Activated T-cell treated with anti-CD3 and anti-CD28 coated beads, Interleukin-2, amount 50 U/mL, for 4 hours (primary cell): ENCODE measurements around the gene MIOS. TPM values are rescaled to one million over a fixed set of nuclear protein-coding genes. Genes with fewer than 3 reads are reported as not detected.

Experiments
- ATAC-seq, 2 donors: fragments of 200-7000 bp; cut with Tn5 transposase; one replicate each; pipeline ENCODE4 v1.10.0; 2021
- DNase-seq: peaks from one replicate; pipeline ENCODE4 v3.0.0-alpha.2; 2020
- H3K27me3 Mint-ChIP-seq: one replicate; pipeline ENCODE4 v1.8.0; 2021; ENCODE audit warnings: low read depth, mixed read lengths
- H3K36me3 Mint-ChIP-seq: one replicate; pipeline ENCODE4 v1.8.0; 2022; ENCODE audit warnings: mixed read lengths; ENCODE audit not compliant: insufficient read depth
- H3K4me1 Mint-ChIP-seq: one replicate; pipeline ENCODE4 v1.8.0; 2021; ENCODE audit warnings: low read depth, mixed read lengths
- H3K4me3 Mint-ChIP-seq: one replicate; pipeline ENCODE4 v1.8.0; 2021; ENCODE audit warnings: mild to moderate bottlenecking, moderate library complexity, mixed read lengths
- H3K9me3 Mint-ChIP-seq: one replicate; pipeline ENCODE4 v1.8.0; 2021; ENCODE audit warnings: mixed read lengths
- total RNA-seq, 3 donors: library from RNA; stranded (reverse); gene quantifications; one replicate each; pipeline ENCODE4 v1.2.1, GENCODE V29; 2021

MIOS gene
- total RNA-seq, 3 donors from 2014 or later = 33.9 to 41.5 (median 37.5) TPM

- H3K27me3 Mint-ChIP-seq = no peaks in the 10 kb centered on the region
- DNase-seq (no peak), ATAC-seq (no peak)
- H3K4me3 Mint-ChIP-seq = no peak overlapping the region
- no peaks in the 10 kb centered on the region for H3K9me3 Mint-ChIP-seq
- H3K4me1 Mint-ChIP-seq = peaks cover 21% of the 10 kb centered on the region
- H3K36me3 Mint-ChIP-seq = peaks cover 5% of the 10 kb centered on the region
These were observed 2.3 kb upstream of the MIOS start for GRCh38 chr7:7564323-7564780.

- Mint-ChIP-seq H3K36me3 (peaks cover 10% of the 10 kb centered on the region), H3K4me3 (no peak overlapping the region), H3K4me1 (peaks cover 29% of the 10 kb centered on the region), H3K9me3 (no peaks in the 10 kb centered on the region), H3K27me3 (no peaks in the 10 kb centered on the region)
- ATAC-seq = peak; percentile 5 to 19
- no peak for DNase-seq
These were observed 1.5 kb upstream of the MIOS start for GRCh38 chr7:7565018-7565680.

GRCh38 chr7:7565746-7566650, 686 bp upstream of the MIOS start:
- no peaks in the 10 kb centered on the region for H3K27me3 Mint-ChIP-seq
- H3K36me3 Mint-ChIP-seq = peaks cover 11% of the 10 kb centered on the region
- DNase-seq = no peak
- no peak overlapping the region for H3K4me3 Mint-ChIP-seq
- H3K4me1 Mint-ChIP-seq = peaks cover 37% of the 10 kb centered on the region
- no peaks in the 10 kb centered on the region for H3K9me3 Mint-ChIP-seq
- peak in 1 of 2 donors; percentile 1 for ATAC-seq

- H3K4me1 Mint-ChIP-seq = peaks cover 43% of the 10 kb centered on the region
- DNase-seq (no peak), ATAC-seq (no peak)
- H3K9me3 Mint-ChIP-seq = no peaks in the 10 kb centered on the region
- no peaks in the 10 kb centered on the region for H3K27me3 Mint-ChIP-seq
- H3K4me3 Mint-ChIP-seq = peak overlapping the region; percentile 84
- peaks cover 16% of the 10 kb centered on the region for H3K36me3 Mint-ChIP-seq
These were observed 1.3 kb downstream of the MIOS start for GRCh38 chr7:7567898-7568531.

GRCh38 chr7:7568553-7568952, 1.9 kb downstream of the MIOS start:
- ATAC-seq = no peak

GRCh38 chr7:7569081-7569527, 2.4 kb downstream of the MIOS start:
- DNase-seq (no peak), ATAC-seq (no peak)
- H3K4me3 Mint-ChIP-seq = peak overlapping the region; percentile 84
- no peaks in the 10 kb centered on the region for H3K27me3 Mint-ChIP-seq
- peaks cover 21% of the 10 kb centered on the region for H3K36me3 Mint-ChIP-seq
- H3K9me3 Mint-ChIP-seq = no peaks in the 10 kb centered on the region
- peaks cover 44% of the 10 kb centered on the region for H3K4me1 Mint-ChIP-seq

More at GRCh38 chr7:7568553-7568952, 1.9 kb downstream of the MIOS start:
- H3K4me1 Mint-ChIP-seq = peaks cover 44% of the 10 kb centered on the region
- no peaks in the 10 kb centered on the region for H3K27me3 Mint-ChIP-seq
- no peak for DNase-seq
- H3K9me3 Mint-ChIP-seq = no peaks in the 10 kb centered on the region
- peaks cover 18% of the 10 kb centered on the region for H3K36me3 Mint-ChIP-seq
- peak overlapping the region; percentile 84 for H3K4me3 Mint-ChIP-seq

- ATAC-seq (no peak), DNase-seq (no peak)
- Mint-ChIP-seq H3K36me3 (peaks cover 25% of the 10 kb centered on the region), H3K4me1 (peaks cover 44% of the 10 kb centered on the region), H3K9me3 (no peaks in the 10 kb centered on the region), H3K4me3 (peak overlapping the region; percentile 84), H3K27me3 (no peaks in the 10 kb centered on the region)
These were observed 2.9 kb downstream of the MIOS start for GRCh38 chr7:7569615-7570014.

- no peak for DNase-seq
- Mint-ChIP-seq H3K27me3 (no peaks in the 10 kb centered on the region), H3K36me3 (peaks cover 25% of the 10 kb centered on the region), H3K4me3 (no peak overlapping the region), H3K9me3 (no peaks in the 10 kb centered on the region), H3K4me1 (peaks cover 44% of the 10 kb centered on the region)
- ATAC-seq = no peak
These were observed 3.9 kb downstream of the MIOS start for GRCh38 chr7:7570584-7570983.

GRCh38 chr7:7573701-7574100, 7.0 kb downstream of the MIOS start:
- H3K4me3 Mint-ChIP-seq = no peak overlapping the region
- H3K4me1 Mint-ChIP-seq = peaks cover 30% of the 10 kb centered on the region
- H3K27me3 Mint-ChIP-seq = no peaks in the 10 kb centered on the region
- H3K9me3 Mint-ChIP-seq = no peaks in the 10 kb centered on the region
- DNase-seq = no peak
- ATAC-seq = no peak
- peaks cover 25% of the 10 kb centered on the region for H3K36me3 Mint-ChIP-seq

GRCh38 chr7:7576344-7576743, 9.7 kb downstream of the MIOS start:
- no peak for ATAC-seq
- Mint-ChIP-seq H3K27me3 (no peaks in the 10 kb centered on the region), H3K4me1 (peaks cover 10% of the 10 kb centered on the region), H3K4me3 (no peak overlapping the region), H3K9me3 (no peaks in the 10 kb centered on the region), H3K36me3 (peaks cover 18% of the 10 kb centered on the region)
- no peak for DNase-seq

GRCh38 chr7:7577888-7578287, 11.2 kb downstream of the MIOS start:
- Mint-ChIP-seq H3K4me1 (peaks cover 4% of the 10 kb centered on the region), H3K36me3 (peaks cover 17% of the 10 kb centered on the region), H3K9me3 (no peaks in the 10 kb centered on the region), H3K27me3 (no peaks in the 10 kb centered on the region), H3K4me3 (no peak overlapping the region)
- no peak for ATAC-seq
- DNase-seq = no peak

- H3K9me3 Mint-ChIP-seq = no peaks in the 10 kb centered on the region
- DNase-seq = no peak
- peaks cover 9% of the 10 kb centered on the region for H3K36me3 Mint-ChIP-seq
- no peak for ATAC-seq
- H3K27me3 Mint-ChIP-seq = no peaks in the 10 kb centered on the region
- peaks cover 2% of the 10 kb centered on the region for H3K4me1 Mint-ChIP-seq
- no peak overlapping the region for H3K4me3 Mint-ChIP-seq
These were observed 13.0 kb downstream of the MIOS start for GRCh38 chr7:7579638-7580037.

GRCh38 chr7:7581531-7582179, 15.0 kb downstream of the MIOS start:
- ATAC-seq (no peak), DNase-seq (no peak)
- Mint-ChIP-seq H3K9me3 (no peaks in the 10 kb centered on the region), H3K4me1 (peaks cover 2% of the 10 kb centered on the region), H3K4me3 (no peak overlapping the region), H3K36me3 (peaks cover 12% of the 10 kb centered on the region), H3K27me3 (no peaks in the 10 kb centered on the region)

- no peak for DNase-seq
- peaks cover 12% of the 10 kb centered on the region for H3K36me3 Mint-ChIP-seq
- no peak overlapping the region for H3K4me3 Mint-ChIP-seq
These were observed 15.9 kb downstream of the MIOS start for GRCh38 chr7:7582596-7582995.

More at GRCh38 chr7:7582596-7582995, 15.9 kb downstream of the MIOS start:
- no peak for ATAC-seq
- Mint-ChIP-seq H3K4me1 (peaks cover 2% of the 10 kb centered on the region), H3K9me3 (no peaks in the 10 kb centered on the region), H3K27me3 (no peaks in the 10 kb centered on the region)
